GM12801 (cell line): ENCODE measurements around the gene MSANTD7.

Experiments
- CTCF ChIP-seq: IDR thresholded peaks from one replicate; pipeline ENCODE4 v1.5.1; 2011; ENCODE audit warnings: control low read depth; ENCODE audit not compliant: insufficient read length; ENCODE audit errors: extremely low read depth

Gene MSANTD7

GRCh38 chr10:14812271-14812670, 25.8 kb upstream of the MSANTD7 start:
- TF ChIP-seq CTCF = no peak

- TF ChIP-seq CTCF = no peak
Measured at GRCh38 chr10:14815681-14816080, 22.4 kb upstream of the MSANTD7 start.

GRCh38 chr10:14820010-14820774, 17.9 kb upstream of the MSANTD7 start:
- TF ChIP-seq CTCF = no peak

DNA sequence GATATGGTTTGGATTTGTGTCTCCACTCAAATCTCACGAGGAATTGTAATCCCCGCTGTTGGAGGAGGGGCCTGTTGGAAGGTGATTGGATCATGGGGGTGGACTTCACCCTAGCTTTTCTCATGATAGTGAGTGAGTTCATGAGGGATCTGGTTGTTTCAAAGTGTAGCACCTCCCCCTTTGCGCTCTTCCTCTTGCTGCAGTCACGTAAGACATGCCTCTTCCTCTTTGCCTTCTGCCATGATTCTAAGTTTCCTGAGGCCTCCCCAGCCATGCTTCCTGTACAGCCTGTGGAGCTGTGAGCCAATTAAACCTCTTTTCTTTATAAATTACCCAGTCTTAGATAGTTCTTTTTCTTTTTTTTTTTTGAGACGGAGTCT, 17.3 kb upstream of the MSANTD7 start:
- TF ChIP-seq CTCF = no peak

GRCh38 chr10:14821635-14822375, 16.3 kb upstream of the MSANTD7 start:
- no peak for TF ChIP-seq CTCF

DNA sequence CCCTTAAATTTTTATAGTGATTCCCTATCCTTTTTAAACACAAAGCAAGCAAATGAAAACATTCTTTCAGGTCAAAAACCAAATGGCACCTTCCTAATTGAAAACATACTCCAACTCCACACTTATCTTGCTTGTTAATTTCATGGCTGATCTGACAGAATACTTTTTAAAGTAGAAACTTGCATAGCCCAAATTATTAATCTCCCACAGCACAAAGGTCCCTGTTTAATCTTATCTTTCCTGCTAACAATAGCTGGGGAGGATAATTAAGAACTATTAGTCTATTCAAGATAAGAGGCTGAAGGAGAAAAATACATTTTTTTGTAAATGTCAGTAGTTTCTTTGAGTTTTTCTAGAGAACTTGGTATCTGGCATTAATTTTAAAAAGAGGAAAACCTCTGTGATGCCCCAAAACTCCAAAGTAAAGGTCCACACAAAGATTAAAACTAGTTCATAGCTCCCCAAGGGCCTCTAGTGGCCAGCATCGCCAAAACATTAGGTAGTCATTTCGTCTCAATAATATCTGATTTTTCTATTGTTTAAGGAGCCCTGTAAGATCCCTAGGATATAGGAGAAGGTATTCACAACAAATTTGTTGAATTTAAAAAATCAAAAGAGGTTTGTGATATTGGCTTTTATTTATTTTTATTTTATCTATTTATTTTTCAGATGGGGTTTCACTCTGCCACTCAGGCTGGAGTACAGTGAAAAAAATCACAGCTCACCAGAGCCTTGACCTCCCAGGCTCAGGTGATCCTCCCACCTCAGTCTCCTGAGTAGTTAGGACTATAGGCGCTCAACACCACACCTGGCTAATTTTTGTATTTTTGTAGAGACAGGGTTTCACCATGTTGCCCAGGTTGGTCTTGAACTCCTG, 15.0 kb upstream of the MSANTD7 start:
- no peak for TF ChIP-seq CTCF

DNA sequence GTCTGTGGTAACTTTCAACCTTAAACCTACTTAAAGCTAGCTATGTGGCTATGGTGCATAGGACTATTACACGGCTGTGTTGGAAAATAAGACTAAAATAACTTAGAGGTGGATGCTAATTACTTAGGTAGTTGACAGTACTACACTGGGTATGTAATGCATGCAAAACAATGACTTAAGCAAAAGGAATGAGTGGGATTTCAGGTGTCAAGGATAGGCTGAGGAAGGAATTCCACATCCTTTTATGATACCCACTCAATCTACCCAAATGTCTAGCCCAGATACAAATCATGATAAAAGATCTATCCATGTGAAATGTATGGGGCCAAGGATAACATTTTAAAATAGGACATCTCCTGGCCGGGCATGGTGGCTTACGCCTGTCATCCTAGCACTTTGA, 14.1 kb upstream of the MSANTD7 start:
- no peak for TF ChIP-seq CTCF
